H9 (cell line): Measurements from ENCODE around the gene G3BP1. TPM values are rescaled to one million over a fixed set of nuclear protein-coding genes. Genes with fewer than 3 reads are reported as not detected.

ENCODE experiments used
- DNase-seq: peaks from one replicate; pipeline ENCODE4 v3.0.0-alpha.2; 2017
- H2AFZ ChIP-seq: one replicate; pipeline ENCODE4 v1.6.1; 2013; ENCODE audit warnings: mild to moderate bottlenecking, low read length, control low read depth, moderate library complexity
- H2AK5ac ChIP-seq: 2 replicates; pipeline ENCODE4 v1.6.1; 2013; ENCODE audit warnings: low read length, control low read depth, mixed read lengths; ENCODE audit not compliant: insufficient read length
- H2BK120ac ChIP-seq: one replicate; pipeline ENCODE4 v1.6.1; 2013; ENCODE audit warnings: low read depth, mild to moderate bottlenecking, low read length, control low read depth, inconsistent platforms; ENCODE audit not compliant: poor library complexity, severe bottlenecking
- H2BK12ac ChIP-seq: 2 replicates; pipeline ENCODE4 v1.6.1; 2013; ENCODE audit warnings: low read length, control low read depth, mixed read lengths, low read depth; ENCODE audit not compliant: insufficient read length
- H2BK15ac ChIP-seq: 2 replicates; pipeline ENCODE4 v1.6.1; 2013; ENCODE audit warnings: low read depth, low read length, control low read depth
- H2BK20ac ChIP-seq: one replicate; pipeline ENCODE4 v1.6.1; 2013; ENCODE audit warnings: low read depth, mild to moderate bottlenecking, low read length, control low read depth, inconsistent platforms; ENCODE audit not compliant: poor library complexity, severe bottlenecking
- H2BK5ac ChIP-seq: 2 replicates; pipeline ENCODE4 v1.6.1; 2013; ENCODE audit warnings: low read length, control low read depth, mixed read lengths; ENCODE audit not compliant: insufficient read length
- H3K14ac ChIP-seq: 2 replicates; pipeline ENCODE4 v1.6.1; 2013; ENCODE audit warnings: low read length, control low read depth; ENCODE audit not compliant: insufficient read depth
- H3K18ac ChIP-seq: 2 replicates; pipeline ENCODE4 v1.6.1; 2013; ENCODE audit warnings: low read depth, mild to moderate bottlenecking, mixed read lengths, low read length, control low read depth; ENCODE audit not compliant: insufficient read length
- H3K23ac ChIP-seq: 2 replicates; pipeline ENCODE4 v1.6.1; 2013; ENCODE audit warnings: low read length, control low read depth, mixed read lengths, low read depth; ENCODE audit not compliant: insufficient read length
- H3K23me2 ChIP-seq: 2 replicates; pipeline ENCODE4 v1.6.1; 2013; ENCODE audit warnings: low read depth, mild to moderate bottlenecking, mixed read lengths, low read length, control low read depth; ENCODE audit not compliant: insufficient read length, poor library complexity, severe bottlenecking
- H3K27ac ChIP-seq: 2 replicates; pipeline ENCODE4 v1.5.1; 2013; ENCODE audit warnings: low read length, control low read depth, mixed read lengths, low read depth; ENCODE audit not compliant: insufficient read length
- H3K27me3 ChIP-seq: 2 replicates; pipeline ENCODE4 v1.6.1; 2013; ENCODE audit warnings: low read length, control low read depth, inconsistent platforms; ENCODE audit not compliant: insufficient read depth
- H3K4ac ChIP-seq: 2 replicates; pipeline ENCODE4 v1.6.1; 2013; ENCODE audit warnings: low read depth, mild to moderate bottlenecking, control low read depth, inconsistent platforms, low read length, moderate library complexity
- H3K4me1 ChIP-seq: 2 replicates; pipeline ENCODE4 v1.6.1; 2013; ENCODE audit warnings: low read length, control low read depth, inconsistent platforms; ENCODE audit not compliant: insufficient read depth
- H3K4me2 ChIP-seq: 2 replicates; pipeline ENCODE4 v1.6.1; 2013; ENCODE audit warnings: low read length, control low read depth, mixed read lengths; ENCODE audit not compliant: insufficient read length, insufficient read depth
- H3K56ac ChIP-seq: 2 replicates; pipeline ENCODE4 v1.6.1; 2013; ENCODE audit warnings: low read depth, mild to moderate bottlenecking, mixed read lengths, low read length, control low read depth; ENCODE audit not compliant: insufficient read length
- H3K79me1 ChIP-seq: 2 replicates; pipeline ENCODE4 v1.6.1; 2013; ENCODE audit warnings: low read depth, mild to moderate bottlenecking, moderate library complexity, low read length, control low read depth, inconsistent platforms; ENCODE audit not compliant: insufficient read depth, poor library complexity, severe bottlenecking
- H3K79me2 ChIP-seq: 2 replicates; pipeline ENCODE4 v1.6.1; 2013; ENCODE audit warnings: low read length, control low read depth, inconsistent platforms; ENCODE audit not compliant: insufficient read depth
- H3K9ac ChIP-seq: 2 replicates; pipeline ENCODE4 v1.6.1; 2013; ENCODE audit warnings: low read length, control low read depth, mixed read lengths; ENCODE audit not compliant: insufficient read length; ENCODE audit errors: extremely low read depth
- H3K9me3 ChIP-seq: one replicate; pipeline ENCODE4 v1.6.1; 2013; ENCODE audit warnings: low read depth, low read length, inconsistent platforms; ENCODE audit not compliant: control insufficient read depth
- H3T11ph ChIP-seq: one replicate; pipeline ENCODE4 v1.6.1; 2013; ENCODE audit warnings: mild to moderate bottlenecking, low read length, control low read depth, inconsistent platforms
- H4K20me1 ChIP-seq: one replicate; pipeline ENCODE4 v1.6.1; 2013; ENCODE audit not compliant: control insufficient read depth, insufficient read length, insufficient read depth
- H4K5ac ChIP-seq: 2 replicates; pipeline ENCODE4 v1.6.1; 2013; ENCODE audit warnings: low read depth, mild to moderate bottlenecking, mixed read lengths, low read length, control low read depth; ENCODE audit not compliant: insufficient read length
- H4K8ac ChIP-seq: replicated peaks from 2 replicates; pipeline ENCODE4 v1.6.1; 2013; ENCODE audit warnings: low read length, control low read depth, mixed read lengths, low read depth; ENCODE audit not compliant: insufficient read length
- H4K91ac ChIP-seq: 2 replicates; pipeline ENCODE4 v1.6.1; 2013; ENCODE audit warnings: low read depth, mild to moderate bottlenecking, moderate library complexity, mixed read lengths, low read length, control low read depth; ENCODE audit not compliant: insufficient read length
- H3K27ac Mint-ChIP-seq, 3 experiments: 2 replicates in 2 of 3; 3 replicates in 1 of 3; pipeline ENCODE4 v1.8.0; 2020 to 2021; ENCODE audit warnings: mixed read lengths in 3 of 3, mild to moderate bottlenecking in 1 of 3, moderate library complexity in 1 of 3
- H3K27me3 Mint-ChIP-seq: 2 replicates; pipeline ENCODE4 v1.8.0; 2021; ENCODE audit warnings: low read depth, mild to moderate bottlenecking, moderate library complexity, mixed read lengths
- H3K36me3 Mint-ChIP-seq, 3 experiments: 2 replicates in 2 of 3; 3 replicates in 1 of 3; pipeline ENCODE4 v1.8.0; 2020 to 2021; ENCODE audit warnings: low read depth in 3 of 3, mixed read lengths in 3 of 3; ENCODE audit not compliant: insufficient read depth in 1 of 3
- H3K4me1 Mint-ChIP-seq, 2 experiments: 2 replicates each; pipeline ENCODE4 v1.8.0; 2020; ENCODE audit warnings: mixed read lengths in 2 of 2
- H3K4me3 Mint-ChIP-seq, 2 experiments: 2 replicates in 1 of 2; 3 replicates in 1 of 2; pipeline ENCODE4 v1.8.0; 2020 to 2021; ENCODE audit warnings: mild to moderate bottlenecking in 2 of 2, mixed read lengths in 2 of 2, moderate library complexity in 1 of 2
- H3K9me3 Mint-ChIP-seq, 2 experiments: 2 replicates in 1 of 2; 3 replicates in 1 of 2; pipeline ENCODE4 v1.8.0; 2020; ENCODE audit warnings: mild to moderate bottlenecking in 2 of 2, mixed read lengths in 2 of 2, moderate library complexity in 1 of 2
- CTCF ChIP-seq: fragments of 200-600 bp; sonication (generic); conservative IDR thresholded peaks from 3 replicates; pipeline ENCODE4 v1.8.0; 2021; ENCODE audit warnings: antibody characterized with exemption, mild to moderate bottlenecking
- WGBS: extraction: QIAGEN DNeasy Blood & Tissue Kit; methylation state at CpG from one replicate; pipeline ENCODE4 v1.1.7; 2013; ENCODE audit warnings: missing lambda C conversion rate, low lambda C conversion rate, mixed read lengths; ENCODE audit not compliant: insufficient read length; ENCODE audit errors: extremely low coverage; 5-methylcytosine and 5-hydroxymethylcytosine counted together
- total RNA-seq: library from RNA; stranded (reverse); gene quantifications from 2 replicates; pipeline ENCODE4 v1.2.1, GENCODE V29; 2021

The G3BP1 gene
- total RNA-seq, 1 experiment from 2014 or later: 439 TPM

GRCh38 chr5:151847871-151848270 lies 76.1 kb downstream of the G3BP1 start:
- H3K79me2 ChIP-seq: no peaks in the 10 kb centered on the region
- H4K20me1 ChIP-seq: no peaks in the 10 kb centered on the region
- no peak overlapping the region for H3K4ac ChIP-seq
- H2BK12ac ChIP-seq: no peak overlapping the region
- H2BK20ac ChIP-seq: no peak overlapping the region
- H2BK5ac ChIP-seq: no peak overlapping the region
- no peak overlapping the region for H3K56ac ChIP-seq
- no peaks in the 10 kb centered on the region for H3K4me1 ChIP-seq
- no peak overlapping the region for H3K9ac ChIP-seq
- H4K5ac ChIP-seq: no peak overlapping the region
- H4K8ac ChIP-seq: no peak overlapping the region
- H3K27ac Mint-ChIP-seq: no peak overlapping the region
- H3K9me3 Mint-ChIP-seq: peaks cover 0 to 4% of the 10 kb centered on the region in 2 experiments; a peak in 1 of 5 replicates
- no peak overlapping the region for H2BK120ac ChIP-seq
- no peak overlapping the region for H4K91ac ChIP-seq
- DNase-seq: no peak
- no peaks in the 10 kb centered on the region for H3K27me3 ChIP-seq
- H3K4me3 Mint-ChIP-seq: no peak overlapping the region
- no peak overlapping the region for H2BK15ac ChIP-seq
- H3K4me1 Mint-ChIP-seq: no peaks in the 10 kb centered on the region
- WGBS: no CpG with 5 or more reads among the region's 1 CpG
- no peak overlapping the region for H3K14ac ChIP-seq
- no peak overlapping the region for H3K18ac ChIP-seq
- peaks cover 4% of the 10 kb centered on the region; the same call in 1 of the 2 replicates for H3K27me3 Mint-ChIP-seq
- H3K36me3 Mint-ChIP-seq: no peaks in the 10 kb centered on the region
- no peaks in the 10 kb centered on the region for H3K79me1 ChIP-seq
- no peak overlapping the region for H3K23ac ChIP-seq
- no peak overlapping the region for H2AFZ ChIP-seq
- H3K4me2 ChIP-seq: no peak overlapping the region
- H2AK5ac ChIP-seq: no peak overlapping the region
- TF ChIP-seq CTCF: no peak
- H3K23me2 ChIP-seq: no peaks in the 10 kb centered on the region
- H3T11ph ChIP-seq: no peak overlapping the region
- no peak overlapping the region for H3K27ac ChIP-seq
- H3K9me3 ChIP-seq: no peaks in the 10 kb centered on the region
